Measurements from ENCODE around the gene FGF4. TPM values are rescaled to one million over a fixed set of nuclear protein-coding genes. Genes with fewer than 3 reads are reported as not detected.

Gene FGF4
- total and polyA plus RNA-seq, 10 of the 15 experiments (the other 5 are each of a cell fraction or from before 2014, with no cell fraction given): not detected

GRCh38 chr11:69773626-69774353 is 1.4 kb downstream of the FGF4 start:
- no peak overlapping the region for H3K27ac ChIP-seq (ENCODE audit: control insufficient read depth, insufficient read depth)
- BruUV-seq (replicated peaks): no TSS peak
- H3K4me2 ChIP-seq (ENCODE audit: control insufficient read depth, insufficient read depth): no peak overlapping the region
- no peaks in the 10 kb centered on the region for H4K20me1 ChIP-seq (ENCODE audit: control insufficient read depth, insufficient read depth)
- ChIA-PET POLR2A (no interaction called here), CTCF (no interaction called here), RAD21 (ENCODE audit: unreplicated experiment) (no interaction called here), SMC1A (ENCODE audit: uncharacterized antibody, unreplicated experiment) (no interaction called here)
- intact Hi-C loops (cut with micrococcal nuclease; ENCODE audit: unreplicated experiment): no loop called here
- H3K4me3 ChIP-seq: no peak overlapping the region
- H3K27me3 ChIP-seq (replicated peaks in 1 of 2; ENCODE audit: control insufficient read depth in 2 of 2, insufficient read depth in 2 of 2, low read length in 1 of 2): peaks cover 0 to 2% of the 10 kb centered on the region in 2 experiments; a peak in 2 of 4 replicates
- H3K79me2 ChIP-seq (ENCODE audit: control insufficient read depth, insufficient read depth, low read length): no peaks in the 10 kb centered on the region
- H3K4me1 ChIP-seq (ENCODE audit: control insufficient read depth, insufficient read depth, low read length): no peaks in the 10 kb centered on the region
- TF ChIP-seq MEF2B (IDR thresholded peaks at IDR 0.05; ENCODE audit: partially characterized antibody, poor library complexity, severe bottlenecking) (no peak), NFYA (IDR thresholded peaks at IDR 0.05; ENCODE audit: borderline replicate concordance, low read depth, low read length) (no peak), ZBTB11 (CRISPR knock-in tag; IDR thresholded peaks at IDR 0.05) (no peak), HCFC1 (IDR thresholded peaks at IDR 0.05; ENCODE audit: low read length) (no peak), FOXK2 (IDR thresholded peaks at IDR 0.05) (no peak), HSF1 (IDR thresholded peaks at IDR 0.05; ENCODE audit: low read depth, low read length) (no peak), GABPA (IDR thresholded peaks at IDR 0.05; ENCODE audit: low read depth) (no peak), IRF5 (IDR thresholded peaks at IDR 0.05; ENCODE audit: borderline replicate concordance) (no peak), NR2F1 (conservative IDR thresholded peaks at IDR 0.05) (no peak), MTA3 (IDR thresholded peaks at IDR 0.05; ENCODE audit: borderline replicate concordance, low read length) (no peak), ZBED1 (IDR thresholded peaks at IDR 0.05; ENCODE audit: borderline replicate concordance) (no peak), SUPT20H (IDR thresholded peaks at IDR 0.05; ENCODE audit: borderline replicate concordance, control insufficient read depth, low read depth, low read length) (no peak)
- in situ Hi-C loops (cut with MboI): no loop called here
- no peak overlapping the region for H2AFZ ChIP-seq (ENCODE audit: control insufficient read depth, low read depth, low read length)
- H3K9me3 ChIP-seq (replicated peaks; ENCODE audit: control insufficient read depth, insufficient read depth, low read length): no peaks in the 10 kb centered on the region
- FAIRE-seq (no peak), DNase-seq (ENCODE audit: low read depth, low spot score) (no peak), ATAC-seq (no peak)
- H3K9ac ChIP-seq (ENCODE audit: control insufficient read depth, insufficient read depth, low read length): no peak overlapping the region
- 19% methylated on average over 30 of the region's 30 CpGs for WGBS (ENCODE audit: insufficient coverage, insufficient replicate concordance, low lambda C conversion rate, missing lambda C conversion rate)
- no peaks in the 10 kb centered on the region for H3K36me3 ChIP-seq (ENCODE audit: control insufficient read depth in 2 of 2, insufficient read depth in 2 of 2, low read length in 1 of 2)

All from GM12878 (cell line).